ENCODE data around the gene ADGRB3. TPM values are rescaled to one million over a fixed set of nuclear protein-coding genes. Genes with fewer than 3 reads are reported as not detected.

The ADGRB3 gene
- total and polyA plus RNA-seq, 10 donors: 0.09 to 4.1 (median 1.1) TPM

- TF ChIP-seq POLR2A (IDR thresholded peaks at IDR 0.05): no peak
- no peak for TF ChIP-seq CTCF (IDR thresholded peaks at IDR 0.05 in 8 of 11, conservative IDR thresholded peaks at IDR 0.05 in 3 of 11)
- no peak for TF ChIP-seq POLR2AphosphoS5 (IDR thresholded peaks at IDR 0.05)
- H3K27ac ChIP-seq: no peak overlapping the region
- no peaks in the 10 kb centered on the region for H3K27me3 ChIP-seq (replicated peaks in 1 of 7)
- intact Hi-C loops (cut with DNase I; ENCODE audit: low total_unique reads): no loop called here
- 79 to 86% (median 80%) methylated on average over 2 of the region's 2 CpGs for WGBS, 5 donors
- no peaks in the 10 kb centered on the region for H3K9me3 ChIP-seq
- no peaks in the 10 kb centered on the region for H3K36me3 ChIP-seq
- H3K4me1 ChIP-seq: no peaks in the 10 kb centered on the region
- no peak for DNase-seq
- no peak overlapping the region for H3K4me3 ChIP-seq
Observed at GRCh38 chr6:68680264-68680663, 45.2 kb downstream of the ADGRB3 start.

- H3K4me3 ChIP-seq: no peak overlapping the region
- no peaks in the 10 kb centered on the region for H3K27me3 ChIP-seq (replicated peaks in 1 of 7)
- intact Hi-C loops (cut with DNase I; ENCODE audit: low total_unique reads): no loop called here
- TF ChIP-seq POLR2A (IDR thresholded peaks at IDR 0.05) (no peak), CTCF (IDR thresholded peaks at IDR 0.05 in 8 of 11, conservative IDR thresholded peaks at IDR 0.05 in 3 of 11) (no peak), POLR2AphosphoS5 (IDR thresholded peaks at IDR 0.05) (no peak)
- DNase-seq: no peak
- no peak overlapping the region for H3K27ac ChIP-seq
- H3K36me3 ChIP-seq: no peaks in the 10 kb centered on the region
- H3K9me3 ChIP-seq: no peaks in the 10 kb centered on the region
- H3K4me1 ChIP-seq: no peaks in the 10 kb centered on the region
- WGBS, 5 donors: 55 to 78% (median 65%) methylated on average over 1 of the region's 1 CpG
Observed at GRCh38 chr6:68689910-68690309, 54.8 kb downstream of the ADGRB3 start.

- H3K4me1 ChIP-seq: no peaks in the 10 kb centered on the region
- no peaks in the 10 kb centered on the region for H3K27me3 ChIP-seq (replicated peaks in 1 of 7)
- intact Hi-C loops (cut with DNase I; ENCODE audit: low total_unique reads): no loop called here
- no peak overlapping the region for H3K27ac ChIP-seq
- H3K36me3 ChIP-seq: no peaks in the 10 kb centered on the region
- 64 to 81% (median 66%) methylated on average over 3 of the region's 3 CpGs for WGBS, 5 donors
- no peak overlapping the region for H3K4me3 ChIP-seq
- TF ChIP-seq CTCF (IDR thresholded peaks at IDR 0.05 in 8 of 11, conservative IDR thresholded peaks at IDR 0.05 in 3 of 11): no peak
- no peak for TF ChIP-seq POLR2AphosphoS5 (IDR thresholded peaks at IDR 0.05)
- TF ChIP-seq POLR2A (IDR thresholded peaks at IDR 0.05): no peak
- H3K9me3 ChIP-seq: no peaks in the 10 kb centered on the region
- DNase-seq: no peak
Observed at GRCh38 chr6:68691120-68691519, 56.0 kb downstream of the ADGRB3 start.

GRCh38 chr6:68693271-68693670 lies 58.2 kb downstream of the ADGRB3 start:
- 75 to 93% (median 88%) methylated on average over 1 of the region's 1 CpG for WGBS, 5 donors
- no peak for TF ChIP-seq POLR2A (IDR thresholded peaks at IDR 0.05)
- no peak for TF ChIP-seq CTCF (IDR thresholded peaks at IDR 0.05 in 8 of 11, conservative IDR thresholded peaks at IDR 0.05 in 3 of 11)
- no peak for TF ChIP-seq POLR2AphosphoS5 (IDR thresholded peaks at IDR 0.05)
- no peak for DNase-seq
- no peaks in the 10 kb centered on the region for H3K27me3 ChIP-seq (replicated peaks in 1 of 7)
- intact Hi-C loops (cut with DNase I; ENCODE audit: low total_unique reads): no loop called here
- no peaks in the 10 kb centered on the region for H3K9me3 ChIP-seq
- no peak overlapping the region for H3K4me3 ChIP-seq
- no peak overlapping the region for H3K27ac ChIP-seq
- no peaks in the 10 kb centered on the region for H3K4me1 ChIP-seq
- no peaks in the 10 kb centered on the region for H3K36me3 ChIP-seq

Data from spleen (tissue), 11 donors.